A549 (cell line): ENCODE measurements around the gene NACC2. TPM values are rescaled to one million over a fixed set of nuclear protein-coding genes. Genes with fewer than 3 reads are reported as not detected.

Experiments used
- ATAC-seq, 2 experiments: fragments of 200-7000 bp in 1 of 2; fragments of >200 bp in 1 of 2; cut with Nextera tagmentation in 1 of 2; cut with Tn5 transposase in 1 of 2; 3 replicates each; pipeline versions ENCODE4 v1.8.0 to v1.9.1; 2018 to 2020; ENCODE audit warnings: mild to moderate bottlenecking in 1 of 2, moderate library complexity in 1 of 2
- CTCF ChIA-PET: fragments of 300-600 bp; sonication (Branson Sonifier 250); formaldehyde crosslinking; extraction: SDS; loops from one replicate; lab custom pipeline; 2021; ENCODE audit warnings: antibody characterized with exemption, inconsistent platforms; lab: Yijun Ruan, JAX
- POLR2A ChIA-PET: fragments of 350-600 bp; formaldehyde crosslinking; extraction: SDS; loops from one replicate; lab custom pipeline; 2021; ENCODE audit warnings: antibody characterized with exemption, inconsistent platforms; lab: Yijun Ruan, JAX
- DNase-seq, 2 experiments: peaks; one replicate each; pipeline versions ENCODE4 v3.0.0 to v3.0.0-alpha.2; 2011 to 2016; ENCODE audit warnings: low read depth in 1 of 2, low spot score in 1 of 2
- FAIRE-seq: peaks from 2 replicates; lab custom pipeline; 2011; peaks lifted over from hg19 to GRCh38; lab: Jason Lieb, UNC
- H3K27ac ChIP-seq, 2 experiments: fragments of >200 bp; sonication (Bioruptor Twin); formaldehyde crosslinking; 3 replicates each; pipeline ENCODE4 v1.5.1; 2016 to 2017
- H3K4me1 ChIP-seq: fragments of >200 bp; sonication (Bioruptor Twin); formaldehyde crosslinking; 3 replicates; pipeline ENCODE4 v1.6.1; 2016
- H3K4me2 ChIP-seq: fragments of >200 bp; sonication (Bioruptor Twin); formaldehyde crosslinking; 3 replicates; pipeline ENCODE4 v1.6.1; 2016
- H3K4me3 ChIP-seq: fragments of >200 bp; sonication (Bioruptor Twin); formaldehyde crosslinking; 3 replicates; pipeline ENCODE4 v1.5.1; 2016
- H3K9me3 ChIP-seq: fragments of >200 bp; sonication (Bioruptor Twin); formaldehyde crosslinking; 3 replicates; pipeline ENCODE4 v1.6.1; 2016
- CBX2 ChIP-seq: fragments of 200-600 bp; sonication (generic); IDR thresholded peaks from 2 replicates; pipeline ENCODE4 v1.6.1; 2016; ENCODE audit warnings: low read depth, mild to moderate bottlenecking, borderline replicate concordance
- E2F6 ChIP-seq: IDR thresholded peaks from 2 replicates; pipeline ENCODE4 v1.6.1; 2012; ENCODE audit warnings: low read depth, borderline replicate concordance
- ELK1 ChIP-seq: fragments of 150-350 bp; IDR thresholded peaks from 2 replicates; pipeline ENCODE4 v1.6.1; 2014; ENCODE audit warnings: low read depth, mild to moderate bottlenecking, low read length
- FOSB ChIP-seq: fragments of 250-450 bp; sonication (Bioruptor Pico); IDR thresholded peaks from 2 replicates; pipeline ENCODE4 v1.5.0; 2020; ENCODE audit warnings: mild to moderate bottlenecking, moderate library complexity
- FOSL2 ChIP-seq, 2 experiments: fragments of 450-650 bp in 1 of 2; fragments of >200 bp in 1 of 2; sonication (Bioruptor Twin) in 1 of 2; formaldehyde crosslinking; IDR thresholded peaks; 2 replicates each; pipeline versions ENCODE4 v1.5.0 to v1.6.1; 2016 to 2020; ENCODE audit warnings: mild to moderate bottlenecking in 1 of 2, moderate library complexity in 1 of 2
- GATA3 ChIP-seq: IDR thresholded peaks from 2 replicates; pipeline ENCODE4 v1.6.1; 2012; ENCODE audit warnings: borderline replicate concordance
- HOXB5 ChIP-seq: fragments of 250-450 bp; sonication (Bioruptor Pico); IDR thresholded peaks from 2 replicates; pipeline ENCODE4 v1.5.0; 2020; ENCODE audit warnings: mild to moderate bottlenecking, moderate library complexity
- JUN ChIP-seq, 2 experiments: fragments of >200 bp; sonication (Bioruptor Twin); formaldehyde crosslinking; IDR thresholded peaks; 2 replicates in 1 of 2; 3 replicates in 1 of 2; pipeline ENCODE4 v1.6.1; 2016 to 2017
- JUNB ChIP-seq: fragments of >200 bp; sonication (Bioruptor Twin); formaldehyde crosslinking; IDR thresholded peaks from 2 replicates; pipeline ENCODE4 v1.6.1; 2016
- KDM5A ChIP-seq: fragments of 200-600 bp; sonication (generic); IDR thresholded peaks from 2 replicates; pipeline ENCODE4 v1.6.1; 2016; ENCODE audit warnings: antibody characterized with exemption, mild to moderate bottlenecking
- POLR2A ChIP-seq: IDR thresholded peaks from 2 replicates; pipeline ENCODE4 v1.6.1; 2012; ENCODE audit warnings: mild to moderate bottlenecking, low read length
- RCOR1 ChIP-seq: fragments of 150-350 bp; IDR thresholded peaks from 2 replicates; pipeline ENCODE4 v1.6.1; 2014; ENCODE audit warnings: antibody characterized with exemption, low read length, low read depth
- SMC3 ChIP-seq: fragments of >200 bp; sonication (Bioruptor Twin); formaldehyde crosslinking; IDR thresholded peaks from 3 replicates; pipeline ENCODE4 v1.6.1; 2018; ENCODE audit warnings: inconsistent platforms
- TFCP2L1 ChIP-seq: fragments of 250-450 bp; sonication (Bioruptor Pico); IDR thresholded peaks from 2 replicates; pipeline ENCODE4 v1.5.0; 2021; ENCODE audit warnings: mild to moderate bottlenecking
- ZC3H11A ChIP-seq: fragments of 450-650 bp; IDR thresholded peaks from 2 replicates; pipeline ENCODE4 v1.6.1; 2014; ENCODE audit warnings: antibody characterized with exemption, mild to moderate bottlenecking
- WGBS: methylation state at CpG from one replicate; pipeline ENCODE4 v1.1.6; 2017; ENCODE audit errors: missing lambda C conversion rate; 5-methylcytosine and 5-hydroxymethylcytosine counted together
- polyA minus RNA-seq: library from RNA; depleted of rRNA, polyadenylated mRNA; stranded (reverse); fragments of >200 nt; gene quantifications from 2 replicates; pipeline ENCODE4 v1.2.3, GENCODE V29; 2011; rRNA and poly(A)+ RNA removed
- polyA plus RNA-seq, 4 experiments: library from polyadenylated mRNA; depleted of rRNA in 3 of 4; stranded (reverse); fragments of >200 nt; fragmentation: RNase III in 1 of 4; extraction: RNeasy Plus Mini Kit Qiagen cat#74134 plus additional on column Dnase treatment in 1 of 4; gene quantifications; 2 replicates in 3 of 4; 3 replicates in 1 of 4; pipeline ENCODE4 v1.2.3, GENCODE V29; 2011 to 2017
- TF ChIP-seq, protein P1 (sequence below): fragments of >200 bp; sonication (Bioruptor Twin); formaldehyde crosslinking; IDR thresholded peaks from 3 replicates; pipeline ENCODE4 v1.6.1; 2016
- TF ChIP-seq, protein P2 (sequence below): fragments of 450-650 bp; IDR thresholded peaks from 2 replicates; pipeline ENCODE4 v1.6.1; 2014; ENCODE audit warnings: antibody characterized with exemption

Gene NACC2, protein sequence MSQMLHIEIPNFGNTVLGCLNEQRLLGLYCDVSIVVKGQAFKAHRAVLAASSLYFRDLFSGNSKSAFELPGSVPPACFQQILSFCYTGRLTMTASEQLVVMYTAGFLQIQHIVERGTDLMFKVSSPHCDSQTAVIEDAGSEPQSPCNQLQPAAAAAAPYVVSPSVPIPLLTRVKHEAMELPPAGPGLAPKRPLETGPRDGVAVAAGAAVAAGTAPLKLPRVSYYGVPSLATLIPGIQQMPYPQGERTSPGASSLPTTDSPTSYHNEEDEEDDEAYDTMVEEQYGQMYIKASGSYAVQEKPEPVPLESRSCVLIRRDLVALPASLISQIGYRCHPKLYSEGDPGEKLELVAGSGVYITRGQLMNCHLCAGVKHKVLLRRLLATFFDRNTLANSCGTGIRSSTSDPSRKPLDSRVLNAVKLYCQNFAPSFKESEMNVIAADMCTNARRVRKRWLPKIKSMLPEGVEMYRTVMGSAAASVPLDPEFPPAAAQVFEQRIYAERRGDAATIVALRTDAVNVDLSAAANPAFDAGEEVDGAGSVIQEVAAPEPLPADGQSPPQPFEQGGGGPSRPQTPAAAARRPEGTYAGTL
- 12.7 and 16.1 TPM in 2 replicates for polyA plus RNA-seq (2011; rRNA removed)
- 24.7 and 31.7 TPM in 2 replicates for polyA plus RNA-seq (2012; cell fraction: cytosol; rRNA removed)
- polyA plus RNA-seq (2012; cell fraction: nucleus; rRNA removed), result 60.5 and 64.5 TPM in 2 replicates
- polyA plus RNA-seq (2017; fragmentation: RNase III; extraction: RNeasy Plus Mini Kit Qiagen cat#74134 plus additional on column Dnase treatment), result 28.4 to 29.5 TPM (median 29.2 TPM) in 3 replicates
- 16.6 and 18.9 TPM in 2 replicates for polyA minus RNA-seq

- peaks cover 43% of the 10 kb centered on the region for H3K4me1 ChIP-seq
- POLR2A ChIA-PET, result interaction anchor here (0.6 to 1.4 kb wide), 5 partner anchors 10 to 1166 kb away, joined by 3 to 8 read pairs (median 3); partner anchors contain the start of gene TMEM250
- peak in 1 of 2 experiments; percentile 69 for DNase-seq
- peak within 1 kb of the TSS; percentile 79 for H3K4me3 ChIP-seq
- FAIRE-seq, result no peak
- WGBS, result 1% methylated on average over 24 of the region's 143 CpGs
- 0 out of 3 replicates have a peak, but pooled peaks have one; percentile 19 for TF ChIP-seq SMC3
- TF ChIP-seq POLR2A, result peak; percentile 62
- no peak for TF ChIP-seq RCOR1
- TF ChIP-seq FOSL2 (IDR thresholded peaks at IDR 0.05), result no peak
- TF ChIP-seq FOSL2 (CRISPR knock-in tag; IDR thresholded peaks at IDR 0.05), result no peak
- 0 out of 2 replicates have a peak, but pooled peaks have one; percentile 48 for TF ChIP-seq TFCP2L1 (CRISPR knock-in tag)
- peak; percentile 43 to 54; a peak in 1 of 5 replicates for TF ChIP-seq JUN (IDR thresholded peaks at IDR 0.05)
- TF ChIP-seq, protein P1, sequence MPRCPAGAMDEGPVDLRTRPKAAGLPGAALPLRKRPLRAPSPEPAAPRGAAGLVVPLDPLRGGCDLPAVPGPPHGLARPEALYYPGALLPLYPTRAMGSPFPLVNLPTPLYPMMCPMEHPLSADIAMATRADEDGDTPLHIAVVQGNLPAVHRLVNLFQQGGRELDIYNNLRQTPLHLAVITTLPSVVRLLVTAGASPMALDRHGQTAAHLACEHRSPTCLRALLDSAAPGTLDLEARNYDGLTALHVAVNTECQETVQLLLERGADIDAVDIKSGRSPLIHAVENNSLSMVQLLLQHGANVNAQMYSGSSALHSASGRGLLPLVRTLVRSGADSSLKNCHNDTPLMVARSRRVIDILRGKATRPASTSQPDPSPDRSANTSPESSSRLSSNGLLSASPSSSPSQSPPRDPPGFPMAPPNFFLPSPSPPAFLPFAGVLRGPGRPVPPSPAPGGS, result peak; percentile 50; the same call in 1 of the 3 replicates
- no peak for TF ChIP-seq CBX2
- CTCF ChIA-PET, result interaction anchor here (0.9 to 4.4 kb wide), 5 partner anchors 12 to 103 kb away, joined by 3 to 27 read pairs (median 3); no protein-coding TSS in a partner anchor
- peak within 1 kb of the TSS; percentile 92 to 94 for H3K27ac ChIP-seq
- ATAC-seq, result peak; percentile 31 to 59
- no peaks in the 10 kb centered on the region for H3K9me3 ChIP-seq
- H3K4me2 ChIP-seq, result peak within 1 kb of the TSS; percentile 97
These were observed at the start of gene NACC2 for GRCh38 chr9:136095070-136096058. NACC2 (minus strand) TSS chr9:136095289; CDS start chr9:136050521, 44,768 bp downstream.

GRCh38 chr9:136144450-136144849 lies 49.4 kb upstream of the NACC2 start:
- Histone ChIP-seq H3K27ac (no peak overlapping the region), H3K4me3 (no peak overlapping the region), H3K4me1 (no peaks in the 10 kb centered on the region), H3K4me2 (no peak overlapping the region), H3K9me3 (no peaks in the 10 kb centered on the region)
- TF ChIP-seq KDM5A, result no peak
- no peak for TF ChIP-seq JUNB
- TF ChIP-seq JUN (IDR thresholded peaks at IDR 0.05), result no peak
- TF ChIP-seq FOSL2 (IDR thresholded peaks at IDR 0.05), result no peak
- no peak for TF ChIP-seq FOSL2 (CRISPR knock-in tag; IDR thresholded peaks at IDR 0.05)
- no peak for TF ChIP-seq E2F6
- TF ChIP-seq, protein P2, sequence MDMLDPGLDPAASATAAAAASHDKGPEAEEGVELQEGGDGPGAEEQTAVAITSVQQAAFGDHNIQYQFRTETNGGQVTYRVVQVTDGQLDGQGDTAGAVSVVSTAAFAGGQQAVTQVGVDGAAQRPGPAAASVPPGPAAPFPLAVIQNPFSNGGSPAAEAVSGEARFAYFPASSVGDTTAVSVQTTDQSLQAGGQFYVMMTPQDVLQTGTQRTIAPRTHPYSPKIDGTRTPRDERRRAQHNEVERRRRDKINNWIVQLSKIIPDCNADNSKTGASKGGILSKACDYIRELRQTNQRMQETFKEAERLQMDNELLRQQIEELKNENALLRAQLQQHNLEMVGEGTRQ, result no peak
- no peak for TF ChIP-seq ZC3H11A
- no peak for TF ChIP-seq ELK1
- no peak for TF ChIP-seq FOSB (CRISPR knock-in tag)
- TF ChIP-seq TFCP2L1 (CRISPR knock-in tag), result no peak
- TF ChIP-seq GATA3, result no peak
- no peak for TF ChIP-seq HOXB5 (CRISPR knock-in tag)
- no peak for FAIRE-seq
- CTCF ChIA-PET, result interaction anchor here (0.9 to 4.4 kb wide), 8 partner anchors 11 to 177 kb away, joined by 3 to 18 read pairs (median 4); no protein-coding TSS in a partner anchor
- DNase-seq, result no peak
- 65% methylated on average over 11 of the region's 11 CpGs for WGBS
- no peak for ATAC-seq
- POLR2A ChIA-PET, result no interaction called here
